NCI-H1930 (cell line): ENCODE data around the gene CES3.
"Not testable (repeated sequence)": the region's sequence is repeated elsewhere in the genome, so short reads cannot be mapped to it uniquely, and the experiment has no call there.

Experiments
- DNase-seq, 2 experiments: peaks; one replicate each; lab custom pipeline; 2025; lab: John Stamatoyannopoulos, UW

The CES3 gene

GRCh38 chr16:66926171-66926947 lies 34.7 kb upstream of the CES3 start:
- no peak for DNase-seq

GRCh38 chr16:66926961-66927436 lies 34.1 kb upstream of the CES3 start:
- no peak for DNase-seq

- DNase-seq = no peak
Observed at GRCh38 chr16:66927918-66928649, 33.0 kb upstream of the CES3 start.

- no peak for DNase-seq
Observed at GRCh38 chr16:66928702-66929388, 32.2 kb upstream of the CES3 start.

- DNase-seq = no peak
Observed at GRCh38 chr16:66930189-66930588, 30.9 kb upstream of the CES3 start.

- no peak for DNase-seq
Observed at GRCh38 chr16:66931665-66932064, 29.4 kb upstream of the CES3 start.

- DNase-seq = no peak
Observed at GRCh38 chr16:66932076-66932475, 29.0 kb upstream of the CES3 start.

- DNase-seq = no peak
Observed at GRCh38 chr16:66933776-66934137, 27.3 kb upstream of the CES3 start.

GRCh38 chr16:66934138-66934838 lies 26.8 kb upstream of the CES3 start, which contains the start of gene CIAO2B:
CIAO2B (minus strand) TSS chr16:66934402; CDS start chr16:66934364, 38 bp downstream.
- peak; percentile 56 to 75 for DNase-seq

GRCh38 chr16:66934839-66935313 lies 26.2 kb upstream of the CES3 start:
- DNase-seq = not testable (repeated sequence)

GRCh38 chr16:66935314-66936011 lies 25.6 kb upstream of the CES3 start, which contains the start of gene CES2:
CES2 (plus strand) TSS chr16:66935516; CDS start chr16:66935636, 120 bp downstream.
- DNase-seq = no peak

GRCh38 chr16:66936462-66936861 lies 24.6 kb upstream of the CES3 start:
- no peak for DNase-seq

- no peak for DNase-seq
Observed at GRCh38 chr16:66936889-66937554, 24.0 kb upstream of the CES3 start.

- no peak for DNase-seq
Observed at GRCh38 chr16:66937725-66938337, 23.2 kb upstream of the CES3 start.

- DNase-seq = no peak
Observed at GRCh38 chr16:66939366-66939765, 21.7 kb upstream of the CES3 start.

- no peak for DNase-seq
Observed at GRCh38 chr16:66940236-66940635, 20.8 kb upstream of the CES3 start.

GRCh38 chr16:66942981-66943380 lies 18.1 kb upstream of the CES3 start:
- no peak for DNase-seq

GRCh38 chr16:66943426-66944053 lies 17.5 kb upstream of the CES3 start:
- DNase-seq = no peak

- DNase-seq = no peak
Observed at GRCh38 chr16:66944054-66944441, 17.0 kb upstream of the CES3 start.

- not testable (repeated sequence) for DNase-seq
Observed at GRCh38 chr16:66944971-66945370, 16.1 kb upstream of the CES3 start.
